ENCODE measurements around the gene RAC3. TPM values are rescaled to one million over a fixed set of nuclear protein-coding genes. Genes with fewer than 3 reads are reported as not detected.
A peak's percentile ranks its signal among the peaks of the same experiment; 100 is the strongest.

Gene RAC3
- total RNA-seq, 1 experiment from 2014 or later, result 41.7 TPM

- no peak for DNase-seq (ENCODE audit: low read depth)
Observed at GRCh38 chr17:81998691-81999438, 32.6 kb upstream of the RAC3 start.

- no peak for DNase-seq (ENCODE audit: low read depth)
Observed at GRCh38 chr17:81999587-81999975, 31.9 kb upstream of the RAC3 start.

- DNase-seq (ENCODE audit: low read depth), result no peak
Observed at GRCh38 chr17:81999976-82000802, 31.3 kb upstream of the RAC3 start.

- no peak for DNase-seq (ENCODE audit: low read depth)
Observed at GRCh38 chr17:82000803-82001570, 30.5 kb upstream of the RAC3 start.

GRCh38 chr17:82001571-82002056 lies 29.9 kb upstream of the RAC3 start:
- no peak for DNase-seq (ENCODE audit: low read depth)

- DNase-seq (ENCODE audit: low read depth), result peak; percentile 98
Observed at GRCh38 chr17:82003411-82004381, 27.8 kb upstream of the RAC3 start.

- no peak for DNase-seq (ENCODE audit: low read depth)
Observed at GRCh38 chr17:82004517-82005455, 26.7 kb upstream of the RAC3 start.

- no peak for DNase-seq (ENCODE audit: low read depth)
Observed at GRCh38 chr17:82005701-82006348, 25.7 kb upstream of the RAC3 start.

- no peak for DNase-seq (ENCODE audit: low read depth)
Observed at GRCh38 chr17:82006468-82007227, 24.8 kb upstream of the RAC3 start.

- DNase-seq (ENCODE audit: low read depth), result no peak
Observed at GRCh38 chr17:82007228-82007494, 24.3 kb upstream of the RAC3 start.

GRCh38 chr17:82007495-82008257 lies 23.8 kb upstream of the RAC3 start:
- no peak for DNase-seq (ENCODE audit: low read depth)

GRCh38 chr17:82008258-82008940 lies 23.1 kb upstream of the RAC3 start:
- DNase-seq (ENCODE audit: low read depth), result no peak

- no peak for DNase-seq (ENCODE audit: low read depth)
Observed at GRCh38 chr17:82008941-82009405, 22.5 kb upstream of the RAC3 start.

- no peak for DNase-seq (ENCODE audit: low read depth)
Observed at GRCh38 chr17:82009413-82009812, 22.1 kb upstream of the RAC3 start.

GRCh38 chr17:82010575-82011525 lies 20.6 kb upstream of the RAC3 start:
- no peak for DNase-seq (ENCODE audit: low read depth)
